SH-SY5Y (cell line): ENCODE data around the gene CMTM2.

Source experiments
- GATA2 ChIP-seq: IDR thresholded peaks from 2 replicates; pipeline ENCODE4 v1.6.1; 2011; ENCODE audit warnings: mild to moderate bottlenecking, low read depth, low read length
- GATA3 ChIP-seq: IDR thresholded peaks from 2 replicates; pipeline ENCODE4 v1.6.1; 2011; ENCODE audit warnings: low read depth, mild to moderate bottlenecking, low read length, moderate library complexity

DNA sequence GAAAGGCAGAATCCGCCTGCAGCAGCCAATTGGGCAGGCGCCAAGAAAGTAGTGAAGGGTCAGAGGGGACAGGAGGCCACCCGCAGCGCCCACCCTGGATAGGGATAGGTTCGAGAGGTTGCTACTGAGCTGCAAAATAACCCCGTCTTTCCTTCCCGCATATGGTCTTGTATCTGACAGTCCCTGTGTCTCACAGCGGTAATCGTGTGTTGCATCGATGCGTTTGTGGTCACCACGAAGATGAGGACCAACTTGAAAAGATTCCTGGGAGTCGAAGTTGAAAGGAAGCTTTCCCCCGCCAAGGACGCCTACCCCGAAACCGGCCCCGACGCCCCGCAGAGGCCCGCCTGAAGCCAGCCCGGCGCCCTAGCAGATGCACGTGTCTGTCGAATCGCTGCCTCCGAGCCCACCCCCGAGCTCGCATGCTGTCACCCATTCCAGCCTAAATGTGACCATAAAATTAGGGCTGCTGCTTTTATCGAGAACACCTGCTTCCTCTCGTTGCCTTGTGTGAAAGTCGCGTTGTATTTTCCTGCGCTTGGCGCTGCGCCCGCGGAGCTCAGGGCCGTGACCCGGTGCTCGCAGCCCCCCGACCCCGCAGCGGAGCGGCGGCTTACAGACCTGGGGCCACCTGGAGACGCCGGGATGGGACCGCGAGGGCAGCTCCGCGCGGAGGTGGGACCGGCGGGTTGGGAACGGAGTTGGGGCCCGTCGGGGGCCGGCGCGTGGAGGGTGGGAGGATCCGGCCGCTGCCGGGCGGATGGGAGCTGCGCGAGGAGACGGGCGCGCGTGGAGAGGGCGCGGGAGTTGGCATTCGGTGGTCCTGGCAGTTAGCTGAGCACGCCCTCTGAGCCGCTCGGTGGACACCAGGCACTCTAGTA lies at the start of gene CMTM2:
- no peak for TF ChIP-seq GATA3
- TF ChIP-seq GATA2 = no peak
